HG03442 (cell line): ENCODE results near the gene MUC5B.
"Not testable (repeated sequence)": the region's sequence is repeated elsewhere in the genome, so short reads cannot be mapped to it uniquely, and the experiment has no call there.

Source experiments
- ATAC-seq: cut with Tn5 transposase; IDR thresholded peaks from one replicate; pipeline ENCODE4 v1.9.1; 2021; ENCODE audit warnings: mild to moderate bottlenecking, moderate library complexity; ENCODE audit not compliant: unreplicated experiment

Gene MUC5B

DNA sequence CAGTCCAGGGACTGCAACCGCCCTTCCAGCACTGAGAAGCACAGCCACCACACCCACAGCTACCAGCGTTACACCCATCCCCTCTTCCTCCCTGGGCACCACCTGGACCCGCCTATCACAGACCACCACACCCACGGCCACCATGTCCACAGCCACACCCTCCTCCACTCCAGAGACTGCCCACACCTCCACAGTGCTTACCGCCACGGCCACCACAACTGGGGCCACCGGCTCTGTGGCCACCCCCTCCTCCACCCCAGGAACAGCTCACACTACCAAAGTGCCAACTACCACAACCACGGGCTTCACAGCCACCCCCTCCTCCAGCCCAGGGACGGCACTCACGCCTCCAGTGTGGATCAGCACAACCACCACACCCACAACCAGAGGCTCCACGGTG, 19.9 kb downstream of the MUC5B start:
- ATAC-seq = not testable (repeated sequence)

DNA sequence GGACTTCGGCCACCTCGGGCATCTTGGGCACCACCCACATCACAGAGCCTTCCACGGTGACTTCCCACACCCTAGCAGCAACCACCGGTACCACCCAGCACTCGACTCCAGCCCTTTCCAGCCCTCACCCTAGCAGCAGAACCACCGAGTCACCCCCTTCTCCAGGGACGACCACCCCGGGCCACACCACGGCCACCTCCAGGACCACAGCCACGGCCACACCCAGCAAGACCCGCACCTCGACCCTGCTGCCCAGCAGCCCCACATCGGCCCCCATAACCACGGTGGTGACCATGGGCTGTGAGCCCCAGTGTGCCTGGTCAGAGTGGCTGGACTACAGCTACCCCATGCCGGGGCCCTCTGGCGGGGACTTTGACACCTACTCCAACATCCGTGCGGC, 20.7 kb downstream of the MUC5B start:
- not testable (repeated sequence) for ATAC-seq

DNA sequence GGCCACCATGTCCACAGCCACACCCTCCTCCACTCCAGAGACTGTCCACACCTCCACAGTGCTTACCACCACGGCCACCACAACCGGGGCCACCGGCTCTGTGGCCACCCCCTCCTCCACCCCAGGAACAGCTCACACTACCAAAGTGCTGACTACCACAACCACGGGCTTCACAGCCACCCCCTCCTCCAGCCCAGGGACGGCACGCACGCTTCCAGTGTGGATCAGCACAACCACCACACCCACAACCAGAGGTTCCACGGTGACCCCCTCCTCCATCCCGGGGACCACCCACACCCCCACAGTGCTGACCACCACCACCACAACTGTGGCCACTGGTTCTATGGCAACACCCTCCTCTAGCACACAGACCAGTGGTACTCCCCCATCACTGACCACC, 21.7 kb downstream of the MUC5B start:
- not testable (repeated sequence) for ATAC-seq

DNA sequence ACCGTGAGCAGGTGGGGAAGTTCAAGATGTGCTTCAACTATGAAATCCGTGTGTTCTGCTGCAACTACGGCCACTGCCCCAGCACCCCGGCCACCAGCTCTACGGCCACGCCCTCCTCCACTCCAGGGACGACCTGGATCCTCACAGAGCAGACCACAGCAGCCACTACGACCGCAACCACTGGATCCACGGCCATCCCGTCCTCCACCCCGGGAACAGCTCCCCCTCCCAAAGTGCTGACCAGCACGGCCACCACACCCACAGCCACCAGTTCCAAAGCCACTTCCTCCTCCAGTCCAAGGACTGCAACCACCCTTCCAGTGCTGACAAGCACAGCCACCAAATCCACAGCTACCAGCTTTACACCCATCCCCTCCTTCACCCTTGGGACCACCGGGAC, 22.9 kb downstream of the MUC5B start:
- ATAC-seq = not testable (repeated sequence)

DNA sequence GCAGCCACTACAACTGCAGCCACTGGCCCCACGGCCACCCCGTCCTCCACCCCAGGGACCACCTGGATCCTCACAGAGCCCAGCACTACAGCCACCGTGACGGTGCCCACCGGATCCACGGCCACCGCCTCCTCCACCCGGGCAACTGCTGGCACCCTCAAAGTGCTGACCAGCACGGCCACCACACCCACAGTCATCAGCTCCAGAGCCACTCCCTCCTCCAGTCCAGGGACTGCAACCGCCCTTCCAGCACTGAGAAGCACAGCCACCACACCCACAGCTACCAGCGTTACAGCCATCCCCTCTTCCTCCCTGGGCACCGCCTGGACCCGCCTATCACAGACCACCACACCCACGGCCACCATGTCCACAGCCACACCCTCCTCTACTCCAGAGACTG, 23.4 kb downstream of the MUC5B start:
- not testable (repeated sequence) for ATAC-seq

DNA sequence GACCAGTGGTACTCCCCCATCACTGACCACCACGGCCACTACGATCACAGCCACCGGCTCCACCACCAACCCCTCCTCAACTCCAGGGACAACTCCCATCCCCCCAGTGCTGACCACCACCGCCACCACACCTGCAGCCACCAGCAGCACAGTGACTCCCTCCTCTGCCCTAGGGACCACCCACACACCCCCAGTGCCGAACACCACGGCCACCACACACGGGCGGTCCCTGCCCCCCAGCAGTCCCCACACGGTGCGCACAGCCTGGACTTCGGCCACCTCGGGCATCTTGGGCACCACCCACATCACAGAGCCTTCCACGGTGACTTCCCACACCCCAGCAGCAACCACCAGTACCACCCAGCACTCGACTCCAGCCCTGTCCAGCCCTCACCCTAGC, 24.2 kb downstream of the MUC5B start:
- not testable (repeated sequence) for ATAC-seq

DNA sequence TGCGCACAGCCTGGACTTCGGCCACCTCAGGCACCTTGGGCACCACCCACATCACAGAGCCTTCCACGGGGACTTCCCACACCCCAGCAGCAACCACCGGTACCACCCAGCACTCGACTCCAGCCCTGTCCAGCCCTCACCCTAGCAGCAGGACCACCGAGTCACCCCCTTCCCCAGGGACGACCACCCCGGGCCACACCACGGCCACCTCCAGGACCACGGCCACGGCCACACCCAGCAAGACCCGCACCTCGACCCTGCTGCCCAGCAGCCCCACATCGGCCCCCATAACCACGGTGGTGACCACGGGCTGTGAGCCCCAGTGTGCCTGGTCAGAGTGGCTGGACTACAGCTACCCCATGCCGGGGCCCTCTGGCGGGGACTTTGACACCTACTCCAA, 26.1 kb downstream of the MUC5B start:
- not testable (repeated sequence) for ATAC-seq

DNA sequence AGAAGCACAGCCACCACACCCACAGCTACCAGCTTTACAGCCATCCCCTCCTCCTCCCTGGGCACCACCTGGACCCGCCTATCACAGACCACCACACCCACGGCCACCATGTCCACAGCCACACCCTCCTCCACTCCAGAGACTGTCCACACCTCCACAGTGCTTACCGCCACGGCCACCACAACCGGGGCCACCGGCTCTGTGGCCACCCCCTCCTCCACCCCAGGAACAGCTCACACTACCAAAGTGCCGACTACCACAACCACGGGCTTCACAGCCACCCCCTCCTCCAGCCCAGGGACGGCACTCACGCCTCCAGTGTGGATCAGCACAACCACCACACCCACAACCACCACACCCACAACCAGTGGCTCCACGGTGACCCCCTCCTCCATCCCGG, 27.5 kb downstream of the MUC5B start:
- not testable (repeated sequence) for ATAC-seq

DNA sequence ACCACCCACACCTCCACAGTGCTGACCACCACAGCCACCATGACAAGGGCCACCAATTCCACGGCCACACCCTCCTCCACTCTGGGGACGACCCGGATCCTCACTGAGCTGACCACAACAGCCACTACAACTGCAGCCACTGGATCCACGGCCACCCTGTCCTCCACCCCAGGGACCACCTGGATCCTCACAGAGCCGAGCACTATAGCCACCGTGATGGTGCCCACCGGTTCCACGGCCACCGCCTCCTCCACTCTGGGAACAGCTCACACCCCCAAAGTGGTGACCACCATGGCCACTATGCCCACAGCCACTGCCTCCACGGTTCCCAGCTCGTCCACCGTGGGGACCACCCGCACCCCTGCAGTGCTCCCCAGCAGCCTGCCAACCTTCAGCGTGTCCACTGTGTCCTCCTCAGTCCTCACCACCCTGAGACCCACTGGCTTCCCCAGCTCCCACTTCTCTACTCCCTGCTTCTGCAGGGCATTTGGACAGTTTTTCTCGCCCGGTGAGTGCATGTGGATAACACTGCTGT, 28.4 kb downstream of the MUC5B start:
- no peak for ATAC-seq

DNA sequence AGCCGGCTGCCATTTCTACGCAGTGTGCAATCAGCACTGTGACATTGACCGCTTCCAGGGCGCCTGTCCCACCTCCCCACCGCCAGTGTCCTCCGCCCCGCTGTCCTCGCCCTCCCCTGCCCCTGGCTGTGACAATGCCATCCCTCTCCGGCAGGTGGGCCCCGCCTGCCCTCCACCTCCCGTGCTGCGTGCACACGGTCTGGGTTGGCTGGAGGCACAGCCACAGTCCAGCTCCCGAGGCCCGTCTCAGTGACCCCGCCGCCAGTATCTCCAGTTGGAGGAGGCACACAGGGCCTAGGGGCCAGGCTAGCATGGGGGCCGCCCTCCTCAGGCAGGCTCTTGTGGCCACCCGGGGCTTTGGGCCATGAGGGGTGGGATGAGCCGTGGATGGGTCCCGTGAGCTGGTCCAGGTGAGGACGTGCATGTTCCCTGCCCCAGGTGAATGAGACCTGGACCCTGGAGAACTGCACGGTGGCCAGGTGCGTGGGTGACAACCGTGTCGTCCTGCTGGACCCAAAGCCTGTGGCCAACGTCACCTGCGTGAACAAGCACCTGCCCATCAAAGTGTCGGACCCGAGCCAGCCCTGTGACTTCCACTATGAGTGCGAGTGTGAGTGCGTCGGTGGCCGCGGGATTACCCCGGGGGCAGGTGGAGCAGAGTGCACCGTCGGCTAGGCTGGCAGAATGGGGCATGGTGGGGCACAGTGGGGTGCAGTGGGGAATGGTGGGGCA, 29.7 kb downstream of the MUC5B start:
- no peak for ATAC-seq

DNA sequence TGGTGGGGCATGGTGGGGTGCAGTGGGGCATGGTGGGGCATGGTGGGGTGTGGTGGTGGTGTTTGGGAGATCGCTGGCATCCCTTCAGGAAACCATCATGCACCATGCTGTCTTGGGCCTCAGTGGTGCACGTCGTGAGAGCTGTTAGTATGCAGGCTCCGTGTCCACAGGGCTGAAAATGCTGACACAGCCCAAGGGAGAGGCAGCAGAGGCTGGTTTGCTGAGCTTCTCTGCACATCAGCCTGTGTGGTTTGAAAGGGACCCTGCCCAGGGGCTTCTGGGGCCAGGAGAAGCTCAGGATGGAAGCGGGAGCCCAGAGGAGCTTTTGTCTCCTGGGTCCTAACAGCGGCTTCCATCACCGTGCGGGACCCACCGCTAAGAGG, 30.2 kb downstream of the MUC5B start:
- no peak for ATAC-seq

DNA sequence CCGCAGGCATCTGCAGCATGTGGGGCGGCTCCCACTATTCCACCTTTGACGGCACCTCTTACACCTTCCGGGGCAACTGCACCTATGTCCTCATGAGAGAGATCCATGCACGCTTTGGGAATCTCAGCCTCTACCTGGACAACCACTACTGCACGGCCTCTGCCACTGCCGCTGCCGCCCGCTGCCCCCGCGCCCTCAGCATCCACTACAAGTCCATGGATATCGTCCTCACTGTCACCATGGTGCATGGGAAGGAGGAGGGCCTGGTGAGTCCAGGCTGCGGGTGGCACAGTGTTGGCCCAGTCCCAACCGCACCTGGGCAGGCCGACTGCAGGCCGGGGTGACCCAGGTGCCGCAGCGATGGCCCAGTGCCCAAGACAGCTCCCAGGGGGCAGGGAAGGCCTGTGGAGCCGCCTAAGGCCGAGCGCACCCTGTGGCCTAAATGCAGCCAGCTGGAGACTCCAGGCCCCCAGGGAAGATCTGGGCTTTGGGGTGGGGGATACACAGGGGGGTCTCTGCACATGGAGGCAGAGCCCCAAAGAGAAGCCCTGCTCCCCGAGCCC, 31.3 kb downstream of the MUC5B start:
- ATAC-seq = no peak

DNA sequence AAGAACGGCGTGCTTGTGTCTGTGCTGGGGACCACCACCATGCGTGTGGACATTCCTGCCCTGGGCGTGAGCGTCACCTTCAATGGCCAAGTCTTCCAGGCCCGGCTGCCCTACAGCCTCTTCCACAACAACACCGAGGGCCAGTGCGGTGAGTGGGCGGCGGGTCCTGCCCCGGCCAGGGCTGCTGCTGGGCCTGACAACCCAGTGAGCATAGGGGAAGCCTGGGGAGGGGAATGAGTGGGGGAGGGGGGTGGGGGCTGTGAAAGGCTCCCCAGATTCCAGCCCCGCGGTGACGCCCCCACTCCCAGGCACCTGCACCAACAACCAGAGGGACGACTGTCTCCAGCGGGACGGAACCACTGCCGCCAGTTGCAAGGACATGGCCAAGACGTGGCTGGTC, 31.9 kb downstream of the MUC5B start:
- ATAC-seq = no peak

DNA sequence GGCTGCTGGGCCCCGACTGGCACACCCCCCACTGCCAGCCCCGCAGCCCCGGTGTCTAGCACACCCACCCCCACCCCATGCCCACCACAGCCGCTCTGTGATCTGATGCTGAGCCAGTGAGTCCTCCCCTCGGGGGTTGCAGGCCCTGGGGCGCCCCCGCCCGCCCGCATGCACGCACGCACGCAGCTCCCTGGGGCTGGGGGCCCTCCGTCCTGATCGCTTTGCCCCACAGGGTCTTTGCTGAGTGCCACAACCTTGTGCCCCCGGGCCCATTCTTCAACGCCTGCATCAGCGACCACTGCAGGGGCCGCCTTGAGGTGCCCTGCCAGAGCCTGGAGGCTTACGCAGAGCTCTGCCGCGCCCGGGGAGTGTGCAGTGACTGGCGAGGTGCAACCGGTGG, 32.3 kb downstream of the MUC5B start:
- ATAC-seq = no peak

DNA sequence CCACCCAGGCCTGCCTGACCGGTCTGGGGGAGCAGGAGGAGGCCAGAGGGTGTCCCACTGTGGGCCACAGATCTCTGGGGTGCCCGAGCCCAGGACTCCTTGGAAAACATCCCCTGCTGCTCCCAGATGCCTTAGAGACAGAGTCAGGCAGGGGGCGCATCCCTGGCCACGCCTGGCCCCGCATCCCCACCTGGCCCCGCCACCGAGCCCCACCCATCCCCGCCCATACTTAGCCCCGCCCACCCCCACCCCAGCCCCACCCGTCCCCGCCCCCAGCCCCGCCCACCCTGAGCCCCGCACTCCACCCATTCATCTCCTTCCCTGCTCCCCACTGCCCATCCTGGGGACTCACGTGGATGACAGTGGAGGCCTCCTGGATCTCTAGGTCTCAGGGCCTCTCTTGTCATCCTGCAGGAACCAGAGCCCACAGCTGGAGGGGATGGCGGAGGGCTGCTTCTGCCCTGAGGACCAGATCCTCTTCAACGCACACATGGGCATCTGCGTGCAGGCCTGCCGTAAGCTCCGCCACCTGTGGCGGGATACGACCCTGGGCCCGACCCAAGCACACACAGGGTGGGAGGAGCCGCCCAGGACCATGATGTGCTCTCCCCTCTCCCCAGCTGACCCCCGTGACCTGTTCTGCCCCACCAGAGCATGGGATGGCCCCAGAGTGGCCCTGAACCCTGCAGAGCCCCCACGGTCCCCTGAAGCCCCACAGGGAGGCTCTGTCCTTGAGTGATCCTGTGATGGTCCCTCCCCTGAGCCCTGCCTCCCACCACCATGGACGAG, 33.6 kb downstream of the MUC5B start:
- no peak for ATAC-seq

DNA sequence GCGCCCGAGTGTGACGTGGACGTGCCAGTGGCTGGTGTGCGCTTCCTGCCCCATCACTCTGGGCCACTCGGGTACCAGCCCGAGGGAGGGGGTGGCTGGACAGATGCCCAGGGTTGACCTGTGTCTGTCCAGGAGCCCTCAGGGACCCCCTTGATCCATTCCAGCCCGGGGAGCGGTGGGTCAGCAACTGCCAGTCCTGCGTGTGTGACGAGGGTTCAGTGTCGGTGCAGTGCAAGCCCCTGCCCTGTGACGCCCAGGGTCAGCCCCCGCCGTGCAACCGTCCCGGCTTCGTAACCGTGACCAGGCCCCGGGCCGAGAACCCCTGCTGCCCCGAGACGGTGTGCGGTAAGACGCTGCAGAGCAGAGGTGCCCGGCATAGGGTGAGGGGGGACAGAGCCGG, 34.5 kb downstream of the MUC5B start:
- no peak for ATAC-seq

DNA sequence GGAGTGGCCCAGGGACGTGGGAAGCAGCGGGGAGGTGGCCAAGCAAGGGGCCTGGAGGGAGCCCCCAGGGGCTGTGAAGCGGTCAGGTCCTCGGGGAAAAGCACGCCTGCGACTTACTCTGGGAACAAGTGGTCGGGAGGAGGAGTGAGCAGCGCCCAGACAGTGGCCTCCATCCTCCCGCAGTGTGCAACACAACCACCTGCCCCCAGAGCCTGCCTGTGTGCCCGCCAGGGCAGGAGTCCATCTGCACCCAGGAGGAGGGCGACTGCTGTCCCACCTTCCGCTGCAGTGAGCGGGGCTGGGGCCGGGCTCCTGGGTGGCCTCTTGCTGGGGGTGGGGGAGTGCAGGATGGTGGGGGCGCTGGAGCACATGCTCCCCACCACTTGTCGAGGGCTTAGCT, 35.0 kb downstream of the MUC5B start:
- ATAC-seq = no peak

DNA sequence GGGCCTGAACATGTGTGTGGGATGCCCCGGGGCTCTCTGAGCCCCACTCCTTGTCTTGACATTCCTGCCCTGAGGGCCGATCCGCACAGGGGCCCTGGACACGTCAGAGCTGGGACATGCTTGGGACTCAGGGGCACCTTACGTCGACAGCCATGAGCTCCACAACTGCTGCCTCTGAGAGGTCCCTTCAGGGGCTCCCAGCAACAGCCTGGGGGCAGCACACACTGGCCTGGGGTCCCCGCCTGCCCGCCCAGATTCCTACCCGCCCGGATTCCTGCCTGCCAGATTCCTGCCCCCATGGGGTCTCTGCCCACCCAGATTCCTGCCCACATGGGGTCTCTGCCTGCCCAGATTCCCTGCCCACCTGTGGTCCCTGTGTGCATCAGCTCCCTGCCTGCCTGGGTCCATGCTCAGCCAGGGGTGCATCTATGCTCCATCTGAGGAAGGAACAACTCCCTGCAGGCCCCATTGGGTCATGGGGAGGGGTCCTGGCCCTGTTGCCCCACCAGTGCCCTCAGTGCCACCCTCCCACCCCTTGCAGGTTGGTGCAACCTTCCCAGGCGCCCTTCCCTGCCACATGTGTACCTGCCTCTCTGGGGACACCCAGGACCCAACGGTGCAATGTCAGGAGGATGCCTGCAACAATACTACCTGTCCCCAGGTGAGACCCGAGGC, 35.7 kb downstream of the MUC5B start:
- ATAC-seq = no peak

DNA sequence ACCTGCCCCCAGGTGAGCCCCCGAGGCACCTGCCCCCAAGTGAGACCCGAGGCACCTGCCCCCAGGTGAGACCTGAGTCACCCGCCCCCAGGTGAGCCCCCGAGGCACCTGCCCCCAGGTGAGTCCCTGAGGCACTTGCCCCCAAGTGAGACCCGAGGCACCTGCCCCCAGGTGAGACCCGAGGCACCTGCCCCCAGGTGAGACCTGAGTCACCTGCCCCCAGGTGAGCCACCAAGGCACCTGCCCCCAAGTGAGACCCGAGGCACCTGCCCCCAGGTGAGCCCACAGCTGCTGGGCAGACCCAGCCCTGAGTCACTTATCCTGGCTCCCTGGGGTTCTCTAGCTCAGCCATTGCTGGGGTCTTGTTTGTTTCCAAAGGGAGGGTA, 36.2 kb downstream of the MUC5B start:
- ATAC-seq = no peak

DNA sequence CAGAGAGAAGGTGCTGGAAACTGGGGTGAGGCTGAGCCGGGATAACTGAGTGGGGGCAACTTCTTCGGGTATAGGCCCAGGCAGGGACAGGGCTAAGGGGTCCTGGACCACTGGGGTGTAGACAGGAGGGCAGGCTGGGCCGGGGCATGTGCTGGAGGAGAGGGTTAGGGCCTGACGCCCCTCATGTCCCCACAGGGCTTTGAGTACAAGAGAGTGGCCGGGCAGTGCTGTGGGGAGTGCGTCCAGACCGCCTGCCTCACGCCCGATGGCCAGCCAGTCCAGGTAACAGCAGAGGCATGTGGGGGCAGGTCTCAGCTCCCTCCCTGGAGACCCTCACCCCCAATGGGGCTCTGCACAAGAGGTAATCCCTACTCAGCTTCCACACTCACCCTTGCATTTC, 36.7 kb downstream of the MUC5B start:
- ATAC-seq = no peak

DNA sequence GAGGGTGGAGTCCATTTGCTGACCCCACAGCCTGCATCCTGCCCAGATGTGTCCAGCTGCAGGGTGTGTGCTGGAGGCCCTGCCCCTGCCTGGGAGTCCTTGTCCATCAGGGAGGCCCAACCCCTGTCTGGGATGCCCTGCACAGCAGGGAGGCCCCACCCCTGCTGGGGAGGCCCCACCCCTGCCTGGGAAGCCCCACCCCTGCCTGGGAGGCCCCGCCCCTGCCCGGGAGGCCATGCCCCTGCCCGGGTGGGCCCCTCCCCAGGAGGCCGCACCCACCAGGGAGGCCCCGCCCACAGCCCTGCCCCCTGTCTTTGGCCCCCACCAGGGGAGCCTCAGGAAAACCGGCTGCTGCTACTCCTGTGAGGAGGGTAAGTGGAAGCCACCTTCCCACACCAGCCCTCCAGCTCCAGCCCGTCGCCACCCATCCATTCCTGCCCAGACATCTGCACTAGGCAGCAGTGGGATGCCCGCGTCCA, 37.2 kb downstream of the MUC5B start:
- ATAC-seq = no peak
